K562 (cell line): ENCODE data around the gene SIRT3. TPM values are rescaled to one million over a fixed set of nuclear protein-coding genes. Genes with fewer than 3 reads are reported as not detected.

Experiments used
- CBFA2T2 ChIP-seq: fragments of 450-650 bp; conservative IDR thresholded peaks from 2 replicates; pipeline ENCODE4 v1.6.1; 2017; ENCODE audit warnings: mild to moderate bottlenecking
- MIER1 ChIP-seq: fragments of 450-650 bp; IDR thresholded peaks from 2 replicates; pipeline ENCODE4 v1.6.1; 2016; ENCODE audit warnings: antibody characterized with exemption, mild to moderate bottlenecking, low read depth
- PHF8 ChIP-seq: fragments of 200-600 bp; sonication (generic); IDR thresholded peaks from 2 replicates; pipeline ENCODE4 v1.6.1; 2012; ENCODE audit warnings: mixed run types, mild to moderate bottlenecking, inconsistent platforms, low read length, moderate library complexity, borderline replicate concordance
- POLR2H ChIP-seq: IDR thresholded peaks from 2 replicates; pipeline ENCODE4 v1.6.1; 2016; ENCODE audit warnings: missing genetic modification characterization, low read depth, mild to moderate bottlenecking, control low read depth, missing compliant biosample characterization, moderate library complexity
- RBM15 ChIP-seq: fragments of 200-400 bp; formaldehyde crosslinking; IDR thresholded peaks from 2 replicates; pipeline ENCODE4 v1.6.1; 2018; ENCODE audit warnings: mild to moderate bottlenecking, low read length, moderate library complexity; ENCODE audit not compliant: insufficient read depth
- SIN3A ChIP-seq, 2 experiments: fragments of 150-350 bp in 1 of 2; IDR thresholded peaks; 2 replicates each; pipeline ENCODE4 v1.6.1; 2011 to 2016; ENCODE audit warnings: borderline replicate concordance in 2 of 2, low read depth in 2 of 2, low read length in 2 of 2, mild to moderate bottlenecking in 2 of 2, moderate library complexity in 2 of 2; ENCODE audit not compliant: control insufficient read depth in 1 of 2
- SIX5 ChIP-seq, 2 experiments: IDR thresholded peaks; 2 replicates each; pipeline ENCODE4 v1.6.1; 2011; ENCODE audit warnings: low read length in 2 of 2, borderline replicate concordance in 1 of 2, low read depth in 1 of 2, mild to moderate bottlenecking in 1 of 2, moderate library complexity in 1 of 2; ENCODE audit not compliant: insufficient read depth in 1 of 2
- SMAD1 ChIP-seq: fragments of 150-350 bp; IDR thresholded peaks from 2 replicates; pipeline ENCODE4 v1.6.1; 2014; ENCODE audit warnings: low read length, low read depth; ENCODE audit not compliant: partially characterized antibody
- TBP ChIP-seq: optimal IDR thresholded peaks from 2 replicates; pipeline ENCODE3; 2011; ENCODE audit warnings: low read depth, low read length, improper control_type of control experiment
- ZNF24 ChIP-seq: fragments of 450-650 bp; IDR thresholded peaks from 2 replicates; pipeline ENCODE4 v1.6.1; 2016
- ZSCAN32 ChIP-seq: fragments of 450-650 bp; formaldehyde crosslinking; IDR thresholded peaks from 2 replicates; pipeline ENCODE4 v1.4.0; 2020; ENCODE audit warnings: mild to moderate bottlenecking, moderate library complexity
- polyA plus RNA-seq, 8 experiments: library from polyadenylated mRNA; depleted of rRNA in 4 of 8; stranded (reverse) in 5 of 8; unstranded in 3 of 8; fragments of >200 nt; fragmentation: Nextera tagmentation in 2 of 8; fragmentation: Illumina TruSeq in 1 of 8; extraction: Ambion mirVana in 2 of 8; extraction: Trizol in 1 of 8; gene quantifications; 2 replicates each; pipeline versions ENCODE4 v1.2.1 to v1.2.3, GENCODE V29; 2011 to 2014; ENCODE audit warnings: inconsistent platforms in 1 of 8, missing spikeins in 1 of 8
- total RNA-seq, 7 experiments: library from RNA; depleted of rRNA in 6 of 7; stranded (reverse); fragments of >200 nt in 6 of 7; fragmentation: Illumina TruSeq in 2 of 7; extraction: Trizol in 2 of 7; gene quantifications; 2 replicates each; pipeline versions ENCODE4 v1.2.1 to v1.2.3, GENCODE V29; 2011 to 2021; ENCODE audit warnings: low replicate concordance in 1 of 7
- TF ChIP-seq, protein P1 (sequence below): fragments of 250-450 bp; sonication (Bioruptor Pico); IDR thresholded peaks from 2 replicates; pipeline ENCODE4 v1.5.0; 2020; ENCODE audit warnings: mild to moderate bottlenecking, borderline replicate concordance
- TF ChIP-seq, protein P2 (sequence below): fragments of 200-800 bp; sonication (Bioruptor generic); IDR thresholded peaks from 2 replicates; pipeline ENCODE4 v1.6.1; 2016; ENCODE audit warnings: missing genetic modification characterization, missing compliant biosample characterization

The SIRT3 gene
- total and polyA plus RNA-seq, 9 of the 15 experiments (the other 6 are each of a cell fraction or from before 2014, with no cell fraction given) = 1.9 to 27.5 (median 14.5) TPM

- TF ChIP-seq, protein P1, sequence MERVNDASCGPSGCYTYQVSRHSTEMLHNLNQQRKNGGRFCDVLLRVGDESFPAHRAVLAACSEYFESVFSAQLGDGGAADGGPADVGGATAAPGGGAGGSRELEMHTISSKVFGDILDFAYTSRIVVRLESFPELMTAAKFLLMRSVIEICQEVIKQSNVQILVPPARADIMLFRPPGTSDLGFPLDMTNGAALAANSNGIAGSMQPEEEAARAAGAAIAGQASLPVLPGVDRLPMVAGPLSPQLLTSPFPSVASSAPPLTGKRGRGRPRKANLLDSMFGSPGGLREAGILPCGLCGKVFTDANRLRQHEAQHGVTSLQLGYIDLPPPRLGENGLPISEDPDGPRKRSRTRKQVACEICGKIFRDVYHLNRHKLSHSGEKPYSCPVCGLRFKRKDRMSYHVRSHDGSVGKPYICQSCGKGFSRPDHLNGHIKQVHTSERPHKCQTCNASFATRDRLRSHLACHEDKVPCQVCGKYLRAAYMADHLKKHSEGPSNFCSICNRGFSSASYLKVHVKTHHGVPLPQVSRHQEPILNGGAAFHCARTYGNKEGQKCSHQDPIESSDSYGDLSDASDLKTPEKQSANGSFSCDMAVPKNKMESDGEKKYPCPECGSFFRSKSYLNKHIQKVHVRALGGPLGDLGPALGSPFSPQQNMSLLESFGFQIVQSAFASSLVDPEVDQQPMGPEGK = no peak
- TF ChIP-seq ZSCAN32 (CRISPR knock-in tag) (no peak), RBM15 (no peak), SIN3A (IDR thresholded peaks at IDR 0.05; ENCODE audit: borderline replicate concordance in 2 of 2, control insufficient read depth in 1 of 2, low read depth in 2 of 2, low read length in 2 of 2) (no peak; a peak in 1 of 4 replicates), POLR2H (tag) (peak; percentile 63), PHF8 (peak; percentile 83; the same call in 1 of the 2 replicates), SMAD1 (no peak), MIER1 (peak; percentile 26; the same call in 1 of the 2 replicates), CBFA2T2 (no peak), ZNF24 (no peak), SIX5 (IDR thresholded peaks at IDR 0.05; ENCODE audit: borderline replicate concordance in 1 of 2, insufficient read depth in 1 of 2, low read depth in 1 of 2, low read length in 2 of 2) (0 out of 4 replicates have a peak, but pooled peaks of 1 of the 2 experiments have one; percentile 12), TBP (peak; percentile 55)
- TF ChIP-seq, protein P2, sequence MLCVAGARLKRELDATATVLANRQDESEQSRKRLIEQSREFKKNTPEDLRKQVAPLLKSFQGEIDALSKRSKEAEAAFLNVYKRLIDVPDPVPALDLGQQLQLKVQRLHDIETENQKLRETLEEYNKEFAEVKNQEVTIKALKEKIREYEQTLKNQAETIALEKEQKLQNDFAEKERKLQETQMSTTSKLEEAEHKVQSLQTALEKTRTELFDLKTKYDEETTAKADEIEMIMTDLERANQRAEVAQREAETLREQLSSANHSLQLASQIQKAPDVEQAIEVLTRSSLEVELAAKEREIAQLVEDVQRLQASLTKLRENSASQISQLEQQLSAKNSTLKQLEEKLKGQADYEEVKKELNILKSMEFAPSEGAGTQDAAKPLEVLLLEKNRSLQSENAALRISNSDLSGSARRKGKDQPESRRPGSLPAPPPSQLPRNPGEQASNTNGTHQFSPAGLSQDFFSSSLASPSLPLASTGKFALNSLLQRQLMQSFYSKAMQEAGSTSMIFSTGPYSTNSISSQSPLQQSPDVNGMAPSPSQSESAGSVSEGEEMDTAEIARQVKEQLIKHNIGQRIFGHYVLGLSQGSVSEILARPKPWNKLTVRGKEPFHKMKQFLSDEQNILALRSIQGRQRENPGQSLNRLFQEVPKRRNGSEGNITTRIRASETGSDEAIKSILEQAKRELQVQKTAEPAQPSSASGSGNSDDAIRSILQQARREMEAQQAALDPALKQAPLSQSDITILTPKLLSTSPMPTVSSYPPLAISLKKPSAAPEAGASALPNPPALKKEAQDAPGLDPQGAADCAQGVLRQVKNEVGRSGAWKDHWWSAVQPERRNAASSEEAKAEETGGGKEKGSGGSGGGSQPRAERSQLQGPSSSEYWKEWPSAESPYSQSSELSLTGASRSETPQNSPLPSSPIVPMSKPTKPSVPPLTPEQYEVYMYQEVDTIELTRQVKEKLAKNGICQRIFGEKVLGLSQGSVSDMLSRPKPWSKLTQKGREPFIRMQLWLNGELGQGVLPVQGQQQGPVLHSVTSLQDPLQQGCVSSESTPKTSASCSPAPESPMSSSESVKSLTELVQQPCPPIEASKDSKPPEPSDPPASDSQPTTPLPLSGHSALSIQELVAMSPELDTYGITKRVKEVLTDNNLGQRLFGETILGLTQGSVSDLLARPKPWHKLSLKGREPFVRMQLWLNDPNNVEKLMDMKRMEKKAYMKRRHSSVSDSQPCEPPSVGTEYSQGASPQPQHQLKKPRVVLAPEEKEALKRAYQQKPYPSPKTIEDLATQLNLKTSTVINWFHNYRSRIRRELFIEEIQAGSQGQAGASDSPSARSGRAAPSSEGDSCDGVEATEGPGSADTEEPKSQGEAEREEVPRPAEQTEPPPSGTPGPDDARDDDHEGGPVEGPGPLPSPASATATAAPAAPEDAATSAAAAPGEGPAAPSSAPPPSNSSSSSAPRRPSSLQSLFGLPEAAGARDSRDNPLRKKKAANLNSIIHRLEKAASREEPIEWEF (CRISPR knock-in tag) = no peak
These were observed at the start of gene SIRT3 (continued) for GRCh38 chr11:235997-236773.
